ENCODE measurements around the gene GPR78. TPM values are rescaled to one million over a fixed set of nuclear protein-coding genes. Genes with fewer than 3 reads are reported as not detected.

The GPR78 gene, protein sequence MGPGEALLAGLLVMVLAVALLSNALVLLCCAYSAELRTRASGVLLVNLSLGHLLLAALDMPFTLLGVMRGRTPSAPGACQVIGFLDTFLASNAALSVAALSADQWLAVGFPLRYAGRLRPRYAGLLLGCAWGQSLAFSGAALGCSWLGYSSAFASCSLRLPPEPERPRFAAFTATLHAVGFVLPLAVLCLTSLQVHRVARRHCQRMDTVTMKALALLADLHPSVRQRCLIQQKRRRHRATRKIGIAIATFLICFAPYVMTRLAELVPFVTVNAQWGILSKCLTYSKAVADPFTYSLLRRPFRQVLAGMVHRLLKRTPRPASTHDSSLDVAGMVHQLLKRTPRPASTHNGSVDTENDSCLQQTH
- total RNA-seq: not detected in 2 replicates

DNA sequence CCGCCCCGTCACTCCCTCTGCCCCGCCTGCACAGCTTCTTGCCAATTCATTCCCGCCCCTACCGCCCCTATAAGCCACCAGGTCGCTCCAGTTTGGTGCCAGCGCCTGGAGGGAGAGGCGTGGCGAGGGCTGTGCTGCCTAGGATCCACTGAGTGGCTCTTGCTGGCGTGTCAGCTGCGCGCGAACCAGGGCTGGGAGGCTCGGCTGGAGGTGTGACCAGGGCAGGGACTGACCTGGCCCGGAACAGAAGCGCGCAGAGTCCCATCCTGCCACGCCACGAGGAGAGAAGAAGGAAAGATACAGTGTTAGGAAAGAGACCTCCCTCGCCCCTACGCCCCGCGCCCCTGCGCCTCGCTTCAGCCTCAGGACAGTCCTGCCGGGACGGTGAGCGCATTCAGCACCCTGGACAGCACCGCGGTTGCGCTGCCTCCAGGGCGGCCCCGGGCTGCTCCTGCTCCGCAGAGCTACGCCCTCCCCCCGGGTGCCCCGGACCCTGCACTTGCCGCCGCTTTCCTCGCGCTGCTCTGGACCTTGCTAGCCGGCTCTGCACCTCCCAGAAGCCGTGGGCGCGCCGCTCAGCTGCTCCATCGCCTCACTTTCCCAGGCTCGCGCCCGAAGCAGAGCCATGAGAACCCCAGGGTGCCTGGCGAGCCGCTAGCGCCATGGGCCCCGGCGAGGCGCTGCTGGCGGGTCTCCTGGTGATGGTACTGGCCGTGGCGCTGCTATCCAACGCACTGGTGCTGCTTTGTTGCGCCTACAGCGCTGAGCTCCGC is at the start of gene GPR78:
TSS of gene GPR78 (plus strand) at position 72 of the 773 bp plus-strand sequence. CDS start at position 663, 591 bp downstream.
- intact Hi-C loops (cut with micrococcal nuclease): no loop called here

DNA sequence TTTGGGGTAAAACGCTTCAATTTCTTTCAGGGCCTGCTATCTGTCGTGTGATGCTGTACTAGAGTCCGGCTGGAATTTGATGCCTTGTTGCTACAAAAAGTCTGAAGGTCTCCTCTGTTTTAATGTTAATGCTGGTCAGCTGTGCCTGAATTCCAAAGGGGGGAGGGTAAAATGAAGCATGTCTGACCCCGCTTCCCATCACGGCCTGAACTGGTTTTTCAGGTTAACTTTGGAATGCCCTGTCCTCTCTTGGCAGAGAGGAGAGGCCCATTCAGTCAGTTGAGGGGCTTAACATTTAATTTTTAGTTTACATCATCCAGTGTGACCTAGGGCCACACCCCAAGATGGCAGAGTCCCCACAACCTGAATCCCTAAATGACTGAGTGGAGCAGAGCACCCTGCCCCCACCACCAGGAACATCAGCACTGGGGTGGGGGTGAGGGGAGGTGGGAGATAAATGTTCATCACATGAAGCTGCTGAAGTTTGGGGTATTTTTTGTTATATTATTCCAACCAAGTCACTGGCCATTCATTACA is 47.9 kb upstream of the GPR78 start:
- intact Hi-C loops (cut with micrococcal nuclease): no loop called here

DNA sequence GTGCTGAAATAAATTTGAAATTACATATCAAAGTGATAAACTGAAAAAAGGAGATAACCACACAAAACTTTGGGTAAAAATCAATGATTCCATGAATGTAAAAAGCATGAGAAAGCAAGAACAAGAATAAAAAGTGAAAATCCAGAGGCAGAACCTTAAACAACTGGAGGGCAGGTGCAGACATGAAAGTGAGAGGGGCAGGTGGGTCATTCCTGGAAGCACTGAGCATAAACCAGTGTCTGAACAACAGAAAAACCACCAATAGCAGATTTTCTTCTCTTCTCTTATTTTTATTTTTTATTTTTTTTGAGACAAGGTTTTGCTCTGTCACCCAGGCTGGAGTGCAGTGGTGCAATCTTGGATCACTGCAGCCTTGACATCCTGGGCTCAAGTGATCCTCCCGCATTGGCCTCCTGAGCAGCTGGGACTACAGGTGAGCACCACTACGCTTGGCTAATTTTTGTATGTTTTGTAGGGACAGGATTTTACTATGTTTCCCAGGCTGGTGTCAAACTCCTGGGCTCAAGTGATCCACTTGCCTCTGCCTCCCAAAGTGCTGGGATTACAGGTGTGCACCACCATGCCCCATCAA is 46.8 kb upstream of the GPR78 start:
- intact Hi-C loops (cut with micrococcal nuclease): no loop called here

DNA sequence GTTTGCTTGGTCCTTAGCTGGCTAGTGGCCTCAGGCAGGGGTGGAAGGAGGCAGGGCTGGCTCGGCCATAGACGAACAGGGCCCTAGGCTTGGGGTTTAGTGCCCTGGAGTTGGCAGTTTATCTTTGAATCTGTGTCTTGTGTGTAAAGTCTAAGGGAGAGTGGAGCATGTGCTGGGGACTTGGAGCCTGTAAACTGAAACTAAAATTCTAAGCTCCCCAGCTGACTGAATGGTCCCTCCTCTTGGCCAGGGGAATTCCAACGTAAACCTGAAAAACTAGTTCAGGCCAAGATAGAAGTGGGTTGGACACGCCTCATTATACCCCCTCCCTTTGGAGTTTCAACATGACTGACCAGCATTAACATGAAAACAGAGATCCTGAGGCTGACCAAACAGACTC is 46.1 kb upstream of the GPR78 start:
- intact Hi-C loops (cut with micrococcal nuclease): no loop called here

DNA sequence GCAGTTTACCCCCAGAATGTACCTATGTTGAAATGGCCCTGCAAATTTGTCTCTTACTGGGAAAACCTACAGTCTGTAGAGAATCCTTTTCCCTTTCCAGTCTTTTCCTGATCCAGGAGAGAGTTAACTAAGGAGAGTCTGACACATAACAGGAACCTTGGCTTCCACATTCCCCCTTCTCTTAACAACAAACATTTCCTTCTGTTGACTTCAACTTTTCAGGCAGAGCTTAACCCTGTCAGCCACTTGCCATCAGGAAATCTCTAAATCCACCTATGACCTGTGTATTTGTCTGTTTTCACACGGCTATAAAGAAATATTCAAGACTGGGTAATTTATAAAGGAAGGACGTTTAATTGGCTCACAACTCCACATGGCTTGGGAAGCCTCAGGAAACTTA is 45.6 kb upstream of the GPR78 start:
- intact Hi-C loops (cut with micrococcal nuclease): no loop called here

DNA sequence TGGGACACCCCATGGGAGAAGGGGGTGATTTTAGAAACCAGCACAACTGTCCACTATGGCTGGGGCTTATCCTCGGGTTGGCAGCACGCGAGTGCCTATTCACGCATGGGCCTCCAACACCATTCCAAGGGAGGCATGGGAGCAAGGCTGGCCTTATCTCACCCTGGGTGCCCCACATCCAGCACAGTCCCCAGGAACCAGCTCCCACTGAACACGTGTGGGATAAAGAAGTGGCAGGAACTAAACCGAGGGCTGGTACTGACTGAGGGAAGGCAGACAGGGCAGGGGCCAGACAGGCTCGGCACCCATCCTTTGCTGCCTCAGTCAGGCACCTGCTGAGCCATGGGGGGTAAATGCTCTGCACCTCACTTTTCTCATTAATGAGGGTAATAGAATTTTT is 43.7 kb upstream of the GPR78 start:
- intact Hi-C loops (cut with micrococcal nuclease): no loop called here

DNA sequence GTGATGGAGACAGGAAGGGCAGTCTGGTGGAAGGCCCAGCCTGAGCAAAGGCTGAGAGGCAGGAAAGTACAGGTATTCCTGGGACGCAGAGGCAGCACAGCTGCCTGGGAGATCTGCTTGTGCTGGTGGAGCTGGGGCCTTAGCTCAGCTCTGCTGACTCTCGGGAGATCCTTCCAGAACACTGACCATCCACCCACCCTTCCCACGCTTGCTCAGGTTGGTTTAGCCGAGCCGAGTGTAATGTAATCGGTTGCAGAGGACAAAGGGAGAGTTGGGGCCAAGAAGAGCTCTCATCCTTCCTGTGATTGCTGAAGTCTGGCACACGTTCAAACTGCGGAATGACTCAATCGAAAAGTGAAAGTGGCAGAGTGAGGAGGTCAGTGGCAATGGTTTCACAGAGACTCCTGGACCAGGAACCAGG is 43.1 kb upstream of the GPR78 start:
- intact Hi-C loops (cut with micrococcal nuclease): no loop called here

DNA sequence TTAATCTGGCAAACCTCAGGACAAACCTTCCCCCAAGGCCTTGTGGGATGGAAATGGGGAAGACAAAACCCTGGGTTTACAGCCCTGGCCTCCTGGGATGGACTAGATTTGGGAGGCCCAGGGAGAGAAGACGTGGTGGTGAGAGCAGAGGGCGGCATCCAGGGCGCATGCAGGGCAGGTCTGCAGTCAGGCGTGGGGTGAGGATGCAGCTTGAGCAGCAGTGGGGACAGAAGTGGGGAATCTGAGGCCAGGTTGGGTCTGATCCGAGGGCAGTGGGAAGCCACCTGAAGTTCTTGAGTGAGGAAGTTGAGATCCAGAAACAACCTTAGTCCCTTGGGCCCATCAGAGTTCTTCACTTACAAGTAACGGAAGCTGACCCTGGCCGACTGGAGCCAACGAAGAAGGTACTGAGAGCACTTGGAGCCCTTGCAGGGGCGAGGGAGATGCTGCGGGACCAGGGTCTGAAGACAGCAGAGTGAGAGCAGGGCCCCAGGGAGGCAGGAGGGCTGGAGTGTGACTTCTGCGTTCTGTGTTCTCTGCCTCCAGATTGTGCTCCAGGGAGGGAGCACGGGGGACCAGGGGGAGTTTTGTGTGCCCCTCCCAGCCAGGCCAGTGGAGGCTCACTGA is 42.0 kb upstream of the GPR78 start:
- intact Hi-C loops (cut with micrococcal nuclease): no loop called here

DNA sequence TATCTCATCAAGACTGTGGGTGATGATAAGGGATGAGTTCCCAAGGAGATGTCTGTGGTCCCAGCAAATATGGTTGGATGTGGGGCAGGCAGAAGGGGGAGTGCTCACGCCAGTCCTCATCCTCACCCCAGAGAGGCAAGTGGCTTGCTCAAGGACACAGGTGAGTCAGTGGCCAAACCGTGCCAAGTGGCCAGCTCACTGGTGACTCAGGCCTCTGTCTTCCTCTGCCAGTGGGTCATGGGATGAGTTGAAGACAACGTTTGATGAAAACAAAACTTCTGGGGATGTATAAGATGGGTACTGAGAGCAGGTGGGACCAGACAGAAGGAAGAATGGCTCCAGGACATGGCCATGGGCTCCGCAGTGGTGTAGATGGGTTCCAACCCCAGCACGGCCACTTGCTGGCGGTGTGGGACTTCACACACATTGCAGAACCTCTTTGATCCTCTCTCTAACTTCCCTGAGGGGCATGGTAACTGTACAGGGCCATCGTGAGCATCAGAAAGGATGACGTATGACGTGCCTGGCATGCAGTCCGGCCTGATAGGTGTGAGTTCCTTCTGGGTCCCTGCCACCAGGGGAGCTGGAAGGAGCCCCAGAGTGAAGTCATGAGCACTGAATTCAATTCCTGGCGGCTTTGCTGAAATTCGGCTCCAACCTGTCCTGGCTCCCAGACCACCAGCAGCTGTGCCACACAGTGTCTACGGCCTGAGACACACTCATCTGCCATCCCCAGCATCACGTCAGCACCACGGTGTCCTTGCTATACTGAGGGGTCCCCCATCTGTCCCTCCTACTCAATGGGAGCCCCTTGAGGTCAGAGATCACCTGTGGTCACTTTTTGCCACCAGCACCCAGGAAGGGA is 41.3 kb upstream of the GPR78 start:
- intact Hi-C loops (cut with micrococcal nuclease): no loop called here

DNA sequence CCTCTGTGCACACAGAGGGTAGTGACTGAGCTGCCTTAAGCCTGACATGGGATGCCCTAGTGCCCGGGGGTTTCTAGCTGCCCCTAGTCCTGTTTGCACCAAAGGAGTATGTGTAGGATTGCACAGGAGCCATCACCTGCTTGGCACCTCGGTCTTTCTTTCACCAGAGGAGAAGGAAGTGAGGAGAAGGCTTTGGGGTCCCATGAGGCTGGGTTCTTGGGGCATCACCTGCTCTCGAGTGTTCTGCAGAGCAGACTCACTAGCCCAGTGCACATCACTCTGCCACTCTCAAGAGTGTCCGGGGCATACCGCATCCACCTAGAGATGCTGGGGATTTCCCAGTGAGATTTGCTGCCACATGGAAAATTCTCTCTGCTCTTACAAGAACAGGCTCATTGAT is 40.5 kb upstream of the GPR78 start:
- intact Hi-C loops (cut with micrococcal nuclease): no loop called here

DNA sequence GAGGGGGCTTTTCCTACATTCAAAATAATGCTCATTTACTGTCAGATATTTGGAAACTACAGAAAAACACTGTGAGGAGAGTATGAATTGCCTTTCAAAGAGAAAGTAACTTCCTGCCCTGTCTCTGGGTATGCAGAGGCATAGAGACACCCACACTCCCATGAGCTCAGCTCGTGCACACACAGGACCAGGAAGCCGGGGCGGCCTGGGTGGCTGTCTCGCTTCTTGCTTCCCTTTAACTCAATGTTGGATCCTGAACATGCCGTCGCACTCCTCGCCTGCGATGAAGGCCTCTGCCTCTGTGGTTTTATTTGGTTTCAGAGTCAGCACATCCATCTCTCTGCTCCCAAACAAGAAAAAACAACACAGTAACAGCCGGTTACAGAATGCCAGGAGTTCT is 40.1 kb upstream of the GPR78 start:
- intact Hi-C loops (cut with micrococcal nuclease): no loop called here

DNA sequence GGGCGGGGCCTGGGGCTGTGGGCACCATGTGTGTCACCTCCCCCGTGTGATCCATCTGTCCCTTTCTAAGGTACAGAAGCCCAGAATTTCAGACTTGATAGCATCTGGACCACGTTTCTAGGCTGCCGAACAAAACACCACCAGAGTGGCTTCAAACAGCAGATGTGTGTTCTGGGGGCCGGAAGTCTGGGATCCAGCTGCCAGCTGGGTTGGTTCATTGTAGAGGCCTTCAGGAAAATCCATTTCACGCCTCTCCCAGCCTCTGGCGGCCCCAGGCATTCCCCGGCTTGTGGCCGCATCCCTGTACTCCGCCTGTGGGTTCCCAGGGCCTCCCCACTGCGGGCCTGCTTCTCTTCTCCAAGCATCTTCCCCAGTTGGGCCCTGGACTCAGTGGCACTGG is 39.6 kb upstream of the GPR78 start:
- intact Hi-C loops (cut with micrococcal nuclease): no loop called here

DNA sequence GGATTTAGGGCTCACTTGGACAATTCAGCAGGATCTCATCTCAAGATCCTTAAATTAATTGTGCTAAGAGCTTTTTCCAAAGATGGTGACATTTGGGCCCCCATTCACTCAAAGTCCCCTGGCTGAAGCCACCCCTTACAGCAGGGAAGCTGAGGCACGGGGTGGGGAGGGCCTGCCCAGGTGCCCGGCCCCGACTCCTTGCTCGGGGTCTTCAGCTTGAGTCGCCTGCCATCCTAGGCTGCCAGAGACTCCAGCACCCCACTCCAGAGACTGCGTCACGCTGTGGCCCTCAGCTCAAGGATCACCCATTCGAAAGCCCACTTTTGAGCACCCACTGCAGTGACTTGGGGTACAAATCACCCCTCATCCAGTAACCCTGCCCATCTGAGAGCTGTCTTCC is 39.2 kb upstream of the GPR78 start:
- intact Hi-C loops (cut with micrococcal nuclease): no loop called here

DNA sequence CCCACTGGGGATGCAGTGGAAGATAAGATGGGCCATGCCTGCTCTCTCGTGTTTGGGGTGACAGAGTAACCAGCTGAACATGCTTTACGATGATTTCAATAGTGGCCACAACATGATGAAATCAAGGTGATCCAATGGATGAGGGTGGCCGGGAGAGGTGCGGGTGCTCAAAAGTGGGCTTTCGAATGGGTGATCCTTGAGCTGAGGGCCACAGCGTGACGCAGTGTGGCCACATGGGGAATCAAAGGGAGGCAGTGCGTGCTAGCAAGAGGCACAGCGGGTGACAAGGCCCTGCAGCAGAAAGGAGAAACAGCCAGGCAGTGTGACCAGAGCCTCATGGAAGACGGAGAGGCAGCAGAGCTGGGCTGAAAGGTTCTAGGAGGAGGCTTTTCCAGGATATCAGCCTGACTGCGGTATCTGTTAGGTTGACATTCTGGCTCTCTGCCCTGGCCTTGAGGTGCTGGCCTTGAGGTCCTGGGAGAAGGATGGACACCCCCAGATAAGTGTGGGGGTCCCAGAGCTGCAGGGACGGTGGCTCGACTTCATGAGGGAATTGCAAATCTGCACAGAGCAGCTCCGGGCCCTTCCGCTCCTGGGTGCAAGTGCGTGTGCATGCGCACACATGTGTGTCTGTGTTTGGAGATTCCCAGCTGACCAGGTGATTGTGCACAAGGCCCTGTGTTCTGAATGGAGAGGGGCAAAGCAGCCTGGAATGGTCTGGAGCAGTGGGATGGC is 38.0 kb upstream of the GPR78 start:
- intact Hi-C loops (cut with micrococcal nuclease): no loop called here

DNA sequence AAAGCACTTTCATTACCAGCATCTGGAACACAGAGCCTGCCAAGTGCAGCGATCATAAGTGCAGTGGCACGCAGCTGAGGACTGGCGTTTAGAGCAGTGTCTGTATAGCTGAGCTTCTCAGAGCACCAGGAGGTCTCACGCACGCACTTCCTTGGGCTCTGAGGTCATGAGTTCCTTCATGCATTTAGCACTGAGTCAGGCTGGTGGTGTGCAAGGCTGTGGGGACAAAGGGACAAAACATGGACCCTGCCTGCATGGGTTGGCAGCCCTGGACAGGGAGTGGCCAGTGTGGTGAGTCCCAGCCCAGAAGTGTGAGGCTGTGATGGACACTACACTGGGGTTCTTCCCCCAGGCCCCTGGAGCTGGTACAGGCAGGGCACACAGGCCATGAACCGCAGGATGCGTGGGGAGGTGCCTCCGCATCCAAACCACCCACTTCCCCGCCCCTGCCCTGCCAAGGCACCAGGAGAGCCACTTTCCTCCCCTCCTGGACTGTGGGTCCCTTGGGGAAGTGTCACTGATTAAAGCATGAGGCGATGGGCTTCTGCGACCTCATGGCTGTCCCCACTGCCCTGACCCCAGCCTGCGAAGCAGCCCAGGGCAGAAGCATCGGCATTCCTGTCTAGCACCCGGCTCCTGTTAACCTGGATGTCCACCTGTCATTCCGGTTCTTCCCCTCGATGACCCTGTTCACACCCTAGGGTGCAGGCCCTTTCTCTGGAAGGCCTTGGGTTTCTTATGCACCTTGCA is 37.2 kb upstream of the GPR78 start:
- intact Hi-C loops (cut with micrococcal nuclease): no loop called here

DNA sequence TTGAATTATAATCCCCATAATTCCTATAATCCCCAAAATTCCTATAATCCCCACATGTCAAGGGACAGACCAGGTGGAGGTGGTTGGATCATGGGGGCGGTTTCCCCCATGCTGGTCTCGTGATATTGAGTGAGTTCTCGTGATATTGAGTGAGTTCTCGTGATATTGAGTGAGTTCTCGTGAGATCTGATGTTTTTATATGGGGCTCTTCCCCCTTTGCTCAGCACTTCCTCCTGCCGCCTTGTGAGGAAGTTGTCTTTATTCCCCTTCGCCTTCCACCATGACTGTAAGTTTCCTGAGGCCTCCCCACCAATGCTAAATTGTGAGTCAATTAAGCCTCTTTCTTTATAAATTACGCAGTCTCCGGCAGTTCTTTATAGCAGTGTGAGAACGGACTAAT is 36.6 kb upstream of the GPR78 start:
- intact Hi-C loops (cut with micrococcal nuclease): no loop called here

DNA sequence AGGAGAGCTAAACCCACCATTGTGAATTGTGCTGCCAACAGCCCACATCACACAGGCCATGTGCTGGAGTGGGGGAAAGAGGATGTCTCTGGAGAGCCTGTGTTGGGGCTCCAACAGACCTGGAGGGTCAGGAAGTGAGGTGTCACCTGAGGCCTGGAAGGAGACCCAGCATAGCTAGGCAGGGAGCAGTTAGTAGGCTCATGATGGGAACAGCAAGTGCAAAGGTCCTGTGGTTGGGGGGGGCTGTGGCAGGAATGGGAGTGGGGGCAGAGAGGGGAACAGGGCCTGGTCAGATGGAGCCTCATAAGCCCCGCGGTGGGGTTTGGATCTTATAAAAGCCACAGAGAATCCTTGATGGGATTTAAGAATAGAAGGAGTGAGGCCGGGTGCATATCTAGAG is 35.9 kb upstream of the GPR78 start:
- intact Hi-C loops (cut with micrococcal nuclease): no loop called here

DNA sequence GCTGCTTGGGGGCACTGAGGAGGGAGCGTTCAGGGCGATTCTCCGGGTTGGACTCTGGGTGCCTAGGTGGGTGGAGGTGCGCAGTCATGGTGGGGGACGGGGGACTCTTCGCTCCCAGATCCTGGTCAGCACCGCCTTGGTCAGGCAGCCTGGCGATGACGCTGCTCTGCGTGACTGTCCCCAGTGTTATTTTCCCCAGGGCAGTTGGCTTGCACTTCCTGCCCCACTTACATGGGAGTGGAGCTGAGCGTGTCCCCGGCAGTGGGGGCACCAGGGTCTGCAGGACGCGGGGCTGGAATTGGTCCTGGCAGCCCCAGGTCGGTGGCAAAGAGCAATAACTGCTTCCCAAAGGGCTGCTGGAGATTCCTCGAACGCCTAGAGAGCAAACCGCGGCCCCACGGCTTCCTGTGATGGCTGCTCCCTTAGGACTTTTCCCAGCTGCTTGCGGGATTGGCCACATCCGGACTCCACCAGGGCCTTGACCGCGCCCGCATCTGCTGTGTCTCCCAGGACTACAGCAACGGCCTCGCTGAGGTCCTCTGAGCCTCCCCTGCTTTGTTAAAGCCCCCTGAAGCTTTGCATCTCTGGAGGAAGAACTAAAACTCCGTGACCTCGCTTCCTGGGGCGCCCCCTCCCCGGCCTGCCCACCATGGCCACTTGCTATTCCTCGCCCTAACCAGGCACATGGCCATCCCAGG is 35.3 kb upstream of the GPR78 start:
- intact Hi-C loops (cut with micrococcal nuclease): no loop called here

DNA sequence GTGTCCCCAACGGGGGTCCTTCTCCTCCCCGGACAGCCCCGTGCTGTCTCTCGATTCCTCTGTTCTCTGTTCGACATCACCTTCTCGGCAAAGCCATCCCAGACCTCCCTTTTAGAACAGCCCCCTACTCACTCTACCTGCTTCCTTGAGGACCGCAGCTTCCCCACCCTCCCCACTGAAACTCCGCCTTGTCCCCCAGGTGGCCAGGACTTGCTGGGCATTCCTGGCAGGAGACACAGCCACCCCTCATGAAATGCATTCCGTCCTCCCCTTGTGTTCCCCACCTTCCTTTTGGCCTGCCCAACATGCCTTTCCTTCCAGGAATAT is 34.8 kb upstream of the GPR78 start:
- intact Hi-C loops (cut with micrococcal nuclease): no loop called here

Measured in T-helper 1 cell treated with Interleukin-12 subunit alpha and Interleukin-12 subunit beta and Interleukin-4 antibody, amounts not matched to agents 30 ng/mL and 1 ng/mL, for 36 hours (primary cell).